RWPE1 (cell line): ENCODE results near the gene FAM114A2.
"Not testable (repeated sequence)": the region's sequence is repeated elsewhere in the genome, so short reads cannot be mapped to it uniquely, and the experiment has no call there.

Source experiments
- CTCF ChIA-PET: fragments of 350-600 bp; sonication (Branson Sonifier 250); formaldehyde crosslinking; extraction: SDS; loops from one replicate; lab custom pipeline; 2021; lab: Yijun Ruan, JAX
- POLR2A ChIA-PET: fragments of 400-600 bp; formaldehyde crosslinking; extraction: SDS; loops from one replicate; lab custom pipeline; 2020; ENCODE audit warnings: antibody characterized with exemption; ENCODE audit not compliant: low non-redundant PET; lab: Yijun Ruan, JAX
- DNase-seq: peaks from one replicate; pipeline ENCODE4 v3.0.0; 2012; ENCODE audit warnings: low spot score
- H3K27ac ChIP-seq: fragments of 450-650 bp; 2 replicates; pipeline ENCODE4 v1.5.1; 2017
- TF ChIP-seq, protein P1 (sequence below): fragments of 450-650 bp; conservative IDR thresholded peaks from 2 replicates; pipeline ENCODE4 v1.5.1; 2017; ENCODE audit warnings: low read depth, mild to moderate bottlenecking

The FAM114A2 gene

DNA sequence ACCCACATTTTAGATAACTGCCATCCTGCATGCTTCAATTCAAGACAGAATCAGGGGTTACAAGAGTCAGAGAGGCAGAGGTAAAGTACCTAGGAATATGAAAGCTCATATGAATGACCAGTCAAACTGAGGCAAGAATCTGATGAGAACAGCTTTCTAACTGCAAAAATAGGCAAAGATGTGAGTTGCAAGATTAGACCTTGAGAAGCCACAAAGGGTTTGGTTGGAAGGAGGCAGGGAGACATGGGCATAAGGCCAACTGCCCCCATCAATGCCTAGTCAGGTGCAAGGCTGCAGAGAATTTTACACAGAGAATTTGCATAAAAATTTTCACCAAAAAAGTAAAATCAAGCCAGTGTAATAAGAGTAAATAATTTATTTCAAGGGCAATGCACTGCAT lies 12.8 kb downstream of the FAM114A2 start:
- CTCF ChIA-PET: no interaction called here
- H3K27ac ChIP-seq: no peak overlapping the region
- POLR2A ChIA-PET: no interaction called here
- DNase-seq: no peak
- TF ChIP-seq, protein P1, sequence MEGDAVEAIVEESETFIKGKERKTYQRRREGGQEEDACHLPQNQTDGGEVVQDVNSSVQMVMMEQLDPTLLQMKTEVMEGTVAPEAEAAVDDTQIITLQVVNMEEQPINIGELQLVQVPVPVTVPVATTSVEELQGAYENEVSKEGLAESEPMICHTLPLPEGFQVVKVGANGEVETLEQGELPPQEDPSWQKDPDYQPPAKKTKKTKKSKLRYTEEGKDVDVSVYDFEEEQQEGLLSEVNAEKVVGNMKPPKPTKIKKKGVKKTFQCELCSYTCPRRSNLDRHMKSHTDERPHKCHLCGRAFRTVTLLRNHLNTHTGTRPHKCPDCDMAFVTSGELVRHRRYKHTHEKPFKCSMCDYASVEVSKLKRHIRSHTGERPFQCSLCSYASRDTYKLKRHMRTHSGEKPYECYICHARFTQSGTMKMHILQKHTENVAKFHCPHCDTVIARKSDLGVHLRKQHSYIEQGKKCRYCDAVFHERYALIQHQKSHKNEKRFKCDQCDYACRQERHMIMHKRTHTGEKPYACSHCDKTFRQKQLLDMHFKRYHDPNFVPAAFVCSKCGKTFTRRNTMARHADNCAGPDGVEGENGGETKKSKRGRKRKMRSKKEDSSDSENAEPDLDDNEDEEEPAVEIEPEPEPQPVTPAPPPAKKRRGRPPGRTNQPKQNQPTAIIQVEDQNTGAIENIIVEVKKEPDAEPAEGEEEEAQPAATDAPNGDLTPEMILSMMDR: no peak

DNA sequence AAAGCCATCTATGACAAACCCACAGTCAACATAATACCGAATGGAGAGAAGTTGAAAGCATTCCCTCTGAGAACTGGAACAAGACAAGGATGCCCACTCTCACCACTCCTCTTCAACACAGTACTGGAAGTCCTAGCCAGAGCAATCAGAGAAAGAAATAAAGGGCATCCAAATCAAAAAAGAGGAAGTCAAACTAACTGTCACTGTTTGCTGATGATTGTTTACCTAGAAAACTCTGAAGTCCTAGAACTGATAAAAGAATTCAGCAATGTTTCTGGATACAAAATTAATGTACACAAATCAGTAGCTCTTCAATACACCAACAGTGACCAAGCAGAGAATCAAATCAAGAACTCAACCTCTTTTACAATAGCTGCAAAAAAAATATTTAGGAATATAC lies 19.8 kb downstream of the FAM114A2 start:
- DNase-seq, CTCF ChIA-PET, H3K27ac ChIP-seq, POLR2A ChIA-PET: not testable (repeated sequence)

DNA sequence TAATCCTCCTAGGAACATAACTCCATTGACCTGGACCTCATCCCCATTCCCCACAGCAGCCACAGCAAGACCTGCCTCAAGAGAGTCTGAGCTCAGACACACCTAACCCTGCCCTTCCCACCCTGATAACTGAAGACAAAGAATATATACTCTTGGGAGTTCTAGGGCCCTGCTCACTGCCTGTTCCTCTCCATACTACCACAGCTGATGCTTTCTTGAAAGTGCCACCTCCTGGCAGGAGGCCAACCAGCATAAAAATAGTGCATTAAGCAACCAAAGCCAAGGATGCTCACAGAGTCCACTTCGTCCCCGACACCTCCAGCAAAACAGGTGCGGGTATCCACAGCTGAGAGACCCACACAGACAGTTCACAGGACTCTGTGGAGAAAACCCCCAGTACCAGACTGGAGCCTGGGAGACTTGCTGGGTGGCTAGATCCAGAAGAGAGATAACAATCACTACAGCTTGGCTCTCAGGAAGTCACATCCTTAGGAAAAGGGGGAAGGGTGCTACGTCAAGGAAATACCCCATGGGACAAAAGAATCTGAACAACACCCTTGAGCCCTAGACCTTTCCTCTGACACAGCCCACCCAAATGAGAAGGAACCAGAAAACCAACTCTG lies 23.5 kb downstream of the FAM114A2 start:
- DNase-seq: no peak
- H3K27ac ChIP-seq: no peak overlapping the region
- TF ChIP-seq, protein P1: no peak
- ChIA-PET CTCF (no interaction called here), POLR2A (no interaction called here)

DNA sequence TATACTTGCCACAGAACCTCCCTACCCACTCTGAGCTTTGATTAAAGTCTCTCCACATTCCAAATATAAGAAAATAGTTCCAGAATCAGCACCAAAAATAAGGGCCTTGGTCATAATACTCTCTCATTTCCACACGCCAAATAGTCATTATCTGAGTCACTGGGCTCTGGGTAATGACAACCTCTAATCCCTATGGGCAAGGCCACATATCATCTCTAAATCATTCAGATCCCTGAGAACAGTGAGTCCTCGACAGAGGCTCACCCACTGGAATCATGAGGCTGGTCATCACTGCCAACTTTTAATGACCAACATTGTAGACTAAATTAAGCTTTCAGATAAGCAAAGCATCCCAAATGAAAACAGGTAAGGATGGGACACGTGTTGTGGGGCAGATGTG lies 28.1 kb downstream of the FAM114A2 start:
- no peak overlapping the region for H3K27ac ChIP-seq
- CTCF ChIA-PET: interaction anchor here (0.6 kb wide), 1 partner anchor 157 kb away, joined by 3 read pairs; no protein-coding TSS in a partner anchor
- no peak for DNase-seq
- POLR2A ChIA-PET: no interaction called here
- TF ChIP-seq, protein P1: no peak

DNA sequence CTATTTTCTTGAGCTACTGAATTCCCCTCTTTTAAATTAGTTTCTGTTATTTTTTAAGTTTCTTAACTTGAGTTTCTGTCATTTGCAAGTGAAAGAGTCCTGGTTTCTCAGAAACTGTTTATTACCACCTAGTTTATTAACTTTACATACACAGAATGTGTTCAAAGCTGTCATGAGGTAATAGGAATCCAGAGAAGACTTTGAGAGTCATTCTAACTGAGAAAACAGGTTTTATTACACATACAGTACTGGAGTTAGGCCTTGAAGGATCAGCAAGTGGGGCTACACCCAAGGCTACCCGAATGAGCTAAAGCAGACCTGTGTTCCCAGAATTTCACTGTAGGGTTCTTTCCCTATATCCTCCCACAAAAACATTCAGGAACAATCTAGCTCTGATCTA lies 33.1 kb downstream of the FAM114A2 start:
- ChIA-PET POLR2A (no interaction called here), CTCF (no interaction called here)
- TF ChIP-seq, protein P1: no peak
- H3K27ac ChIP-seq: no peak overlapping the region
- DNase-seq: no peak

DNA sequence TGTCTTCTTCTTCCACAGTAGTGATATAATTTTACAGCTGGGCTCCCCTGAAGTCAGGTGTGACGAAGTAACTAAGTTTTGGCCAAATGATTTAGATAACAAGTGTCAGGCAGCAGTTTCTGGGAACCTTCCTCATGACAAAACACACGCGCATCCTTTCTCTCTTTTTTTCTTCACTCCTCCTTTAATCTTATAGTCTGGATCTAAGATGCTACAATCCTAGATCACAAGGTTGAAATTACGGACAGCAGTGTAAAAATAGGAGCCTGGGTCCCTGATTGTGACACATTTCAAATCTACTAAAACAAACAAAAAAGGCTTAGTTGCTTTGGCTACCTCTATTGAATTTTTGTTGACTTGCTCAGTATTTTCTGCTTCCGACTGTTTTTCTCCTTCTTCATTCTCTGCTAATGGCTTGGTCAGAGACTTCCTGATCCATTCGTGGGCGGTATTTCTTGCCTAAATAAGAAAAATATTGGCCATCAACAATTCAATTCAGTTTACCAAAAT lies 36.1 kb downstream of the FAM114A2 start:
- no peak overlapping the region for H3K27ac ChIP-seq
- POLR2A ChIA-PET: no interaction called here
- TF ChIP-seq, protein P1: no peak
- no peak for DNase-seq
- CTCF ChIA-PET: interaction anchor here (0.7 kb wide), 1 partner anchor 76 kb away, joined by 3 read pairs; no protein-coding TSS in a partner anchor

DNA sequence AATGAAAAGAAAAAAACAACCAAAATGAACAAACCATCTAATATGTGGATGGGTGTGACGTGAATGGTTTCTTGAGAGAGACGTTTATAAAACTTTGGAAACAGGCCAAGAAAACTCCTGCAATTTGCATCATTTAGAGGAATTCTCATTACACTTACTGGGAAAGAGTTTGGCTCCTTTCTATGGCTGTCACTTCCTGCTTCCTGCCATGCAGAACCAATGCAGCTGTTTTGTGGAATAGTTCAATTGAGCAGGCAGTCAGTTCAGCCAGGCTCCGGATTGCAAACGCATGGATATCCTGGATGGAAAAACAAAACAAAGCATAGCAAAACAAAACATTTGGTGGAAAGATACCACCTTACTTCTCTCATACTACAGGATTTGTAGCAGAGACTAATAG lies 36.6 kb downstream of the FAM114A2 start:
- ChIA-PET CTCF (no interaction called here), POLR2A (no interaction called here)
- DNase-seq: no peak
- TF ChIP-seq, protein P1: no peak
- H3K27ac ChIP-seq: no peak overlapping the region
